Natural killer cell (primary cell): ENCODE data around the gene MLXIP. TPM values are rescaled to one million over a fixed set of nuclear protein-coding genes. Genes with fewer than 3 reads are reported as not detected.

Experiments
- ATAC-seq, 3 donors: fragments of 150-1000 bp in 2 of 3; fragments of 200-7000 bp in 1 of 3; cut with Tn5 transposase; 1 replicate in 1 of 3; 2 replicates in 2 of 3; pipeline ENCODE4 v1.10.0; 2021; ENCODE audit warnings: mild to moderate bottlenecking in 2 of 3, moderate library complexity in 2 of 3
- DNase-seq, 2 donors: peaks; one replicate each; pipeline versions ENCODE4 v3.0.0 to v3.0.0-alpha.2; 2013 to 2021; ENCODE audit warnings: mixed read lengths in 1 of 2
- H3K27ac ChIP-seq: one replicate; pipeline ENCODE4 v1.5.1; 2013; ENCODE audit warnings: mild to moderate bottlenecking, low read length
- H3K27me3 ChIP-seq: one replicate; pipeline ENCODE4 v1.6.1; 2013; ENCODE audit warnings: low read length; ENCODE audit not compliant: control insufficient read depth, insufficient read depth
- H3K36me3 ChIP-seq: one replicate; pipeline ENCODE4 v1.6.1; 2013; ENCODE audit warnings: low read length; ENCODE audit not compliant: control insufficient read depth, insufficient read depth
- H3K4me1 ChIP-seq: one replicate; pipeline ENCODE4 v1.6.1; 2013; ENCODE audit warnings: low read length; ENCODE audit not compliant: control insufficient read depth, insufficient read depth
- H3K4me3 ChIP-seq: one replicate; pipeline ENCODE4 v1.5.1; 2013; ENCODE audit warnings: low read length
- H3K9me3 ChIP-seq: one replicate; pipeline ENCODE4 v1.6.1; 2013; ENCODE audit warnings: low read length; ENCODE audit not compliant: control insufficient read depth, insufficient read depth
- H3K27ac Mint-ChIP-seq, 2 donors: one replicate each; pipeline ENCODE4 v1.8.0; 2022; ENCODE audit warnings: mild to moderate bottlenecking in 2 of 2, mixed read lengths in 2 of 2, moderate library complexity in 1 of 2
- H3K27me3 Mint-ChIP-seq, 2 donors: one replicate each; pipeline ENCODE4 v1.8.0; 2022; ENCODE audit warnings: low read depth in 2 of 2, mixed read lengths in 2 of 2
- H3K36me3 Mint-ChIP-seq: one replicate; pipeline ENCODE4 v1.8.0; 2022; ENCODE audit warnings: mixed read lengths
- H3K4me1 Mint-ChIP-seq, 2 donors: one replicate each; pipeline ENCODE4 v1.8.0; 2022; ENCODE audit warnings: mixed read lengths in 2 of 2
- H3K4me3 Mint-ChIP-seq: one replicate; pipeline ENCODE4 v1.8.0; 2022; ENCODE audit warnings: mild to moderate bottlenecking, moderate library complexity, mixed read lengths
- H3K9me3 Mint-ChIP-seq, 2 donors: one replicate each; pipeline ENCODE4 v1.8.0; 2022; ENCODE audit warnings: mixed read lengths in 2 of 2
- CTCF ChIP-seq: fragments of 200-600 bp; IDR thresholded peaks from one replicate; pipeline ENCODE4 v1.8.0; 2022; ENCODE audit warnings: antibody characterized with exemption
- WGBS: methylation state at CpG from one replicate; pipeline ENCODE4 v1.1.7; 2013; ENCODE audit warnings: missing lambda C conversion rate; ENCODE audit not compliant: insufficient coverage; 5-methylcytosine and 5-hydroxymethylcytosine counted together
- intact Hi-C: fragments of 100-400 bp; cut with micrococcal nuclease; formaldehyde crosslinking; loops from one replicate; pipeline ENCODE4 v1.14.2; 2022
- total RNA-seq, 4 donors: library from RNA; stranded (reverse); fragments of 120-200 nt in 1 of 4; gene quantifications; one replicate each; pipeline versions ENCODE4 v1.2.3 to v1.2.4, GENCODE V29; 2013 to 2022

MLXIP gene
- total RNA-seq, 3 donors from 2014 or later (not counting 1 experiment from before 2014, with no cell fraction given) = 83.8 to 92.4 (median 86.1) TPM

- DNase-seq = peak in 1 of 2 donors; percentile 74
- peak overlapping the region; percentile 79 to 86 for H3K27ac Mint-ChIP-seq
These were observed 3.2 kb downstream of the MLXIP start for GRCh38 chr12:122081697-122082221.

GRCh38 chr12:122082621-122083356 is 4.2 kb downstream of the MLXIP start:
- Histone ChIP-seq H3K9me3 (no peaks in the 10 kb centered on the region), H3K36me3 (peaks cover 4% of the 10 kb centered on the region), H3K4me1 (peaks cover 77% of the 10 kb centered on the region), H3K4me3 (no peak overlapping the region), H3K27me3 (no peaks in the 10 kb centered on the region), H3K27ac (peak overlapping the region; percentile 77)
- H3K36me3 Mint-ChIP-seq = no peaks in the 10 kb centered on the region
- 45% methylated on average over 6 of the region's 6 CpGs for WGBS
- peak overlapping the region; percentile 79 to 86 for H3K27ac Mint-ChIP-seq
- DNase-seq (no peak), ATAC-seq (no peak)
- peak overlapping the region; percentile 26 for H3K4me3 Mint-ChIP-seq
- intact Hi-C loops = no loop called here
- TF ChIP-seq CTCF = no peak
- H3K4me1 Mint-ChIP-seq = peaks cover 76 to 82% of the 10 kb centered on the region in 2 donors
- H3K9me3 Mint-ChIP-seq = no peaks in the 10 kb centered on the region
- no peaks in the 10 kb centered on the region for H3K27me3 Mint-ChIP-seq

More at GRCh38 chr12:122081697-122082221, 3.2 kb downstream of the MLXIP start:
- no peak for TF ChIP-seq CTCF
- peak overlapping the region; percentile 72 for H3K4me3 Mint-ChIP-seq
- Histone ChIP-seq H3K27me3 (no peaks in the 10 kb centered on the region), H3K4me1 (peaks cover 76% of the 10 kb centered on the region), H3K4me3 (peak overlapping the region; percentile 18), H3K36me3 (peaks cover 4% of the 10 kb centered on the region), H3K27ac (peak overlapping the region; percentile 77), H3K9me3 (no peaks in the 10 kb centered on the region)
- H3K4me1 Mint-ChIP-seq = peaks cover 66 to 72% of the 10 kb centered on the region in 2 donors
- WGBS = 1% methylated on average over 7 of the region's 7 CpGs
- no peaks in the 10 kb centered on the region for H3K27me3 Mint-ChIP-seq
- no peaks in the 10 kb centered on the region for H3K9me3 Mint-ChIP-seq
- intact Hi-C loops = loop anchor here (2.0 kb wide), 1 partner anchor 23 kb away; no protein-coding TSS in a partner anchor
- H3K36me3 Mint-ChIP-seq = no peaks in the 10 kb centered on the region
- ATAC-seq = peak; percentile 16 to 47 (median 18)

- TF ChIP-seq CTCF = no peak
- H3K27ac Mint-ChIP-seq = peak overlapping the region; percentile 61 to 79
- no peaks in the 10 kb centered on the region for H3K9me3 ChIP-seq
- H3K36me3 Mint-ChIP-seq = no peaks in the 10 kb centered on the region
- no peaks in the 10 kb centered on the region for H3K9me3 Mint-ChIP-seq
- ATAC-seq = no peak
- H3K4me3 Mint-ChIP-seq = no peak overlapping the region
- H3K4me3 ChIP-seq = no peak overlapping the region
- peaks cover 73 to 87% of the 10 kb centered on the region in 2 donors for H3K4me1 Mint-ChIP-seq
- no peak for DNase-seq
- peaks cover 73% of the 10 kb centered on the region for H3K4me1 ChIP-seq
- H3K27me3 Mint-ChIP-seq = no peaks in the 10 kb centered on the region
- H3K27ac ChIP-seq = no peak overlapping the region
- H3K27me3 ChIP-seq = no peaks in the 10 kb centered on the region
- WGBS = 94% methylated on average over 13 of the region's 13 CpGs
- intact Hi-C loops = no loop called here
- peaks cover 9% of the 10 kb centered on the region for H3K36me3 ChIP-seq
These were observed 6.4 kb downstream of the MLXIP start for GRCh38 chr12:122084857-122085405.
